Left ventricle myocardium superior (tissue), 1 donor: ENCODE results near the gene CPPED1. TPM values are rescaled to one million over a fixed set of nuclear protein-coding genes. Genes with fewer than 3 reads are reported as not detected.
A peak's percentile ranks its signal among the peaks of the same experiment; 100 is the strongest.

Experiments
- ATAC-seq: fragments of 200-7000 bp; cut with Tn5 transposase; one replicate; pipeline ENCODE4 v1.9.1; 2020; ENCODE audit warnings: mild to moderate bottlenecking, moderate library complexity
- DNase-seq: peaks from one replicate; pipeline ENCODE4 v3.0.0-alpha.2; 2020
- intact Hi-C: fragments of 100-400 bp; cut with micrococcal nuclease; formaldehyde crosslinking; loops from one replicate; pipeline ENCODE4 v1.11.0; 2022
- total RNA-seq: library from RNA; stranded (reverse); fragmentation: NEBNext Ultra II Directional; extraction: Animal tissue kit (Norgen Biotek cat#: 25700); gene quantifications from one replicate; pipeline ENCODE4 v1.2.1, GENCODE V29; 2021
- donor health status: DM: no; HTN: yes; CAD: no; lungs with severe emphysema.

The CPPED1 gene
- total RNA-seq, 1 donor from 2014 or later = 15.1 TPM

GRCh38 chr16:12750554-12750918 is 53.2 kb downstream of the CPPED1 start:
- ATAC-seq (no peak), DNase-seq (no peak)
- intact Hi-C loops = no loop called here

DNA sequence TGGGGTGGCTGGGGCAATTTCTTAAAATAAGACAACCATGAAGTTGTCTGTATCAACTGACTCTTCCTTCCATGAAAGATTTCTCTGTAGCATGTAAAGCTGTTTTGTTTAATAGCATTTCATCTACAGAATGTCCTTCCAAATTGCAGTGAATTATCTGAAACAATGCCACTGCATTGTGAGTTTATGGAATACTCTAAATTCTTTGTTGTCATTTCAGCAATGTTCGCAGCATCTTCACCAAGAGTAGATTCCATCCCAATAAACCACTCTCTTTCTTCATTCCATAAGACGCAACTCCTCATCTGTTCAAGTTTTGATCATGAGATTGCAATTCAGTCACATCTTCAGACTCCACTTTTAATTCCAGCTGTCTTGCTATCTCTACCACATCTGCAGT is 54.6 kb downstream of the CPPED1 start:
- intact Hi-C loops = no loop called here
- ATAC-seq (no peak), DNase-seq (no peak)

DNA sequence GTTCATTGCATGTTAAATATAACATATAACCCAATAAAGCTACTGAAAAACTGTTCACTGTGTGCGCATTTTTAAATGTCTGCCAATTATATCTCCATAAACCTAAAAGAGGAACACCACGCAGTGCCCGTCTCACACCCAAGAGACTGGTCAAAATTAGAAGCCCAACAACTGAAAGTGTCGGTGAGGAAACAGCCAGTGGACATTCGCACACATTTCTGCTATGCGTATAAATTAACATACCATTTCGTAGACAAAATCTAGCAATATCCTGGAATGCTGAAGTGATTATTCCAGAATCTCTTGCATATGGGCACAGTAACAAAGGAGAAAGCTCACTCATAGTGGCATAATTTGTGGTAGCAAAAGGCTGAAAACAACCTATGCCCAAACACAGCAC is 55.9 kb downstream of the CPPED1 start:
- intact Hi-C loops = no loop called here
- ATAC-seq = no peak
- DNase-seq = no peak

DNA sequence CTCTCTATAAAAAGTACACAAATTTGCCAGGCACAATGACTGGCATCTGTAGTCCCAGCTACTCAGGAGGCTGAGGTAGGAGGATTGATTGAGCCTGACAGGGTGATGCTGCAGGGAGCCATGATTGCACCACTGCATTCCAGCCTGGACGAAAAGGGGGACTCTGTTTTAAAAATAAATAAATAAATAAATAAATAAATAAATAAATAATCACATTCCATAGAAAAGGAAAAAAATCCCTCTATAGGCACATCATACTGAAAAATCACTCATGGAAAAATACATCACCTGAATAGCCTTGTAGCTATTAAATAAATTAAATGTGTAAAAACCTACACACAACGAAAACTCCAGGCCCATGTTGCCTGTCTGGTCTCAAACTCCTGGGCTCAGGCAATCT is 56.4 kb downstream of the CPPED1 start:
- intact Hi-C loops = no loop called here
- no peak for ATAC-seq
- no peak for DNase-seq

GRCh38 chr16:12744860-12745259 is 58.8 kb downstream of the CPPED1 start:
- intact Hi-C loops = no loop called here
- ATAC-seq (no peak), DNase-seq (no peak)

GRCh38 chr16:12742741-12743140 is 60.9 kb downstream of the CPPED1 start:
- no peak for ATAC-seq
- DNase-seq = no peak
- intact Hi-C loops = no loop called here

DNA sequence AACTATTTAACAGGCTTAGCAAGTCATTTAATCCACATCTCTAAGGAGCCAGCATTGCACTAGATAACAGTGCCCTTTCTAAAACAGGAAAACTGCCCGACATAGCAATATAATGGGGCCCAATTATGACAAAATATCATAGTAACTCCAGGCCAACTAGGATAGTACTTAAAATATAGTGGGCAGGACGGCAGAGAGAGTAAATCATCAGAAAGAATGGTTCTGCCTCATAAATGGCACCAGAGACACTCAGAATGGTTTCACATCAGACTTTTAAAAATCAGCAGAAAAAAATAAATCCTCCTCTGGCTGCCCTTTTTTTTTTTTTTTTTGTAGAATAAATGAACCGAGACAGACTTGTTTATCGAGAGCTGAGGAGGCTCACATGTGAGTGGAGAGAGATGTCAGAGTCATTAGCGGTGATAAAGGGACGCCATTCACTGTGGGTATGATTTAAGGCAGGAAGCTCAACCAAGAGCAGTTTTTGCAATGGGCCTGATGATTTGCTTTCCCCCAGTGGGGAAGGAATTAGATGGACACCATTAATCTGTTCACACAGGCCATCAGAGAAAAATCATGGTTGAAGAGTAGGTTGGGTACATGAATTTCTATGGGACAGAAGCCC is 62.6 kb downstream of the CPPED1 start:
- no peak for ATAC-seq
- intact Hi-C loops = no loop called here
- DNase-seq = no peak

DNA sequence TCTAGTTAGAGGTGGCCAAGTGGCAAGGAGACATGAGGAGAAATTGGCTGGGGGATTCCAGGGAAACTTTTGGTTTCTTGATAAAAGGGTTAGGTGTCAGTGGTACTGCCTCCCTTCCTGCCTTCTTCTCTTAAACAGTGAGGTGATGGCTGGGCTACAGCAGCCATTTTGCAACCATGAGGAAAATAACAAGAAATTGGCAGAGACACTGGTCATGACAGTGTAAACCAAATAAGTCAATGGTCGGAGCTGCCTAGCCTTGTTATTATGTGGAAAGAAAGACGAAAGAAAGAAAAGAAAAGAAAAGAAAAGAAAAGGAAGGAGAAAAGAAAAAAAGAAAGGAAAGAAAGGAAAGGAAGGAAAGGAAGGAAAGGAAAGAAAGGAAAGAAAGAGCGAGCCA is 63.9 kb downstream of the CPPED1 start:
- intact Hi-C loops = no loop called here
- DNase-seq = no peak
- ATAC-seq = no peak

DNA sequence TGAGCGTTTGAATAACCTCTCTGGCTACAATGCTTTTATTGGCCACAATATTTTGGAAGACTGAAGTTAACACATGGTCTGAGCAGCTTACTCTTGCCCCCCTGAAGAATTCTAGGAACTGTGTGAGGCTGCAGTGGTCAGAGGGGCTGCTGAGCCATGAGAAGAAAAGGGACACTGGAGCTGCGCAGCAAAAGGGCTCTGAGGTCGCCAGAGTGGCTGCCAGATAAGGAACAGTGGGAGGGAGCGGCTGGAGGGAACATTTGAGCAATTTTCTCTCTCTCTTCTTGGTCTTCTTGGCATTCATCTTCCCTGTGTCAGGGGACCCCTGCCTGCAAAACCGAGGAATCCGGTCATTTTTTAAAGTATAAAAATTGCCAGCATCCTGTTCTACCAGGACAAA is 66.1 kb downstream of the CPPED1 start:
- intact Hi-C loops = no loop called here
- ATAC-seq (no peak), DNase-seq (no peak)

DNA sequence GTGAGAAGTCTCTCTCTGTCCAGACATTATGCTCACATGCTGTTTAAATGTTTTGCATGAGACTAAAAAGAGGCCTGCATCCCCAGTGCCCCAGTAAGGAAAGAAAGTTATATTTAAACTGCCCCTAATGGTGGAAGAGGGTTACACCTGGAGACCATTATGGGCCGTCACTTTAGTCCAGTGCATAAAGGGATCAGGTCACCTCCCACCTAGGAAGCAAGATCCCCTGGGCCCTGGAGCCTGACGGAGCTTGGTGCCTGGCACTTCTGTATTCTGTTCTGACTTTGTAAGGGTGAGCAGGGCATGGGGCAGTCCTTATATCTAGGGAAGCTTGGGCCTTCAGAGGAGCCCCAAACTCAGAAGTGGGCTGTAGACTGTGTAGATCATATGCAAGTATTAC is 67.9 kb downstream of the CPPED1 start:
- ATAC-seq (no peak), DNase-seq (no peak)
- intact Hi-C loops = no loop called here

- intact Hi-C loops = no loop called here
- DNase-seq (no peak), ATAC-seq (no peak)
Observed at GRCh38 chr16:12732600-12732999, 71.1 kb downstream of the CPPED1 start.

- DNase-seq (no peak), ATAC-seq (no peak)
- intact Hi-C loops = no loop called here
Observed at GRCh38 chr16:12729448-12729847, 74.2 kb downstream of the CPPED1 start.

DNA sequence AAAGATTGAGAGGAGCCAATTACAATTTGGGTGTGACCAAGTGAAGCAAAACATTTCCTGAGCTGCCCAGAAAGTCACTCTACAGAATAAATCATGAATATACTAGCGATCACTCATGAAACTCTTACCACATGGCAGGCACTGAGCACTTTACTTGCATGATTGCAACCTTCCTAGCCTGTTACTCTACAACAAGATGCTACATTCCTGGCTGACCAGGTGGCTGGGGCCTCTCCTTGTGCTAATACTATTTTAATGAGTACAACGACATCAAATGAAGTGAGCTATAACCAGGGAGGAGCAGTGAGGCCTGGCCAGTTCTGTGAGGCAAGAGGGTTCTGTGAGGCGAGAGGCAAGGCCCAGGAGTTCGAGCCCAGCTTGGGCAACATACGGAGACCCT is 75.2 kb downstream of the CPPED1 start:
- intact Hi-C loops = no loop called here
- DNase-seq = no peak
- no peak for ATAC-seq

- DNase-seq (no peak), ATAC-seq (peak; percentile 35)
- intact Hi-C loops = no loop called here
Observed at GRCh38 chr16:12724226-12724625, 79.5 kb downstream of the CPPED1 start.

DNA sequence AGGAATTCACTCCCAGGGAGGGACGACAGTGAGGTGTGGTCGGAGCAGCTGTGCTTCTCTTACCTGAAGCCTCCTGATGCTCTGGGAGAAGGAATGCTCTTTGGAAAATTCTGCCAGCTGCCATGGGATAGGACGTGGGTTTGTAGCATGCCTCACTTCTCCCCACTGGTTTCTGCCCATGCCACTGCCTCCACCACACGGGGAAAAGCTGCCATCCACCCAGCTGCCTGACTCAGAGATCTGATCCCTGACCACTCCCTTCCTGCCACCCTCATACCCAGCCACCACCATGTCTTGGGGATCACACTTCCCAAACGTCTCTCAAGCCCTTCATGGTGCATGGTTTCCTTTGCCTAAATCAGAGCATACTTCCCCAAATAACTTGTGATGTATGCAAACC is 80.0 kb downstream of the CPPED1 start:
- ATAC-seq (no peak), DNase-seq (no peak)
- intact Hi-C loops = no loop called here

GRCh38 chr16:12721841-12722421 is 81.8 kb downstream of the CPPED1 start:
- DNase-seq (no peak), ATAC-seq (no peak)
- intact Hi-C loops = no loop called here

DNA sequence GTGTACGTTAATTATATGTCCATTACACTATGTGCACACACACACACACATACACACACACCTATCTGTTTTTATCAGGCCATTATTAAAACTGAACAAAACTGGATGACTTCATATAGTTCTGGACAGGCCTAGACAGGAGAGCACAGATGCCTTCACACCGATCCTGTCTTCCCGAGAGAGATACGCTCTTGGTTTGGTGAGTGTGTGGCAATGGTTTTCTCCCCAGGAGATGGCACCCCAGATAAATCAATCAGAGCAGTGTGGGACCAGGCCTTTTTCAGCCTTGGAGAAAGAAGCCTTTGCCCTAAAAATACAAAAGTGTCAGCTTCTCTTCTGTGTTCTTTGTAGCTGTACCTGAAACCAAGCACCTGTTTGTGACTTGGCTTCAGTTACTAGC is 83.7 kb downstream of the CPPED1 start:
- ATAC-seq = no peak
- DNase-seq = no peak
- intact Hi-C loops = no loop called here

DNA sequence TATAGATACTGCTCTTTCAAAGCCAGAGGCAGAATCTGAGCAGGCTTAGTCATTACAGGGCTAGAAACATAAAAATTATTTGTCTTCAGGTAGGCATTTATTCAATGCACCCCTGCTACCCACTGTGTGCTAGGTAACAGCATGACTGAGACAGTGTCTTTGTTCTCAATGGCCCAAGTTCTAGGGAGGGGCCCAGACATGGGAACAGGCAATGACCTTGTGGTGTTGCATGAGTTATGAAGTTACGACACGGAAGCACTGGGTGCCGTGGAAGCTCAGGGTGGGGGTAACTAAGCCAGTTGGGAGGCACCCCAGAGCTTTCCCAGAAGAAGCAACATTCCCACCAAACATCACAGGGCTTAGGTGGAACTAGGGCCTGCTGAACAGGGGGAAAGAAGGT is 87.0 kb downstream of the CPPED1 start:
- DNase-seq (no peak), ATAC-seq (no peak)
- intact Hi-C loops = no loop called here

DNA sequence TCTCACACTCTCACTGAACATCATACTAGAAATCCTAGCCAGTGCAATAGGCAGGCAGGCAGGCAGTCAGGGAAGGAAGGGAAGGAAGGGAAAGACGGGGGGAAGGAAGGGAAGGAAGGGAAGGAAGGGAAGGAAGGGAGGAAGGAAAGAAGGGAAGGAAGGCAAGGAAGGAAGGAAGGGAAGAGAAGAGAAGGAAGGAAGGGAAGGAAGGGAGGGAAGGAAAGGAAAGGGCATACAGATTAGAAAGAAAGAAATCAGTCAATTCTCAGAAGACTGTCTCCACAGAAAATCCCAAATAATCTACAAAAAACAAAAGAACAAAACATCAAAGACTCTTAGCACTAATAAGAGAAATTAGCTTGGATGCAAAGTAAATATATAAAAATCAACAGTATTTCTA is 93.9 kb downstream of the CPPED1 start:
- DNase-seq (no peak), ATAC-seq (no peak)
- intact Hi-C loops = no loop called here

- intact Hi-C loops = no loop called here
- ATAC-seq = no peak
- no peak for DNase-seq
Observed at GRCh38 chr16:12708266-12708665, 95.4 kb downstream of the CPPED1 start.

DNA sequence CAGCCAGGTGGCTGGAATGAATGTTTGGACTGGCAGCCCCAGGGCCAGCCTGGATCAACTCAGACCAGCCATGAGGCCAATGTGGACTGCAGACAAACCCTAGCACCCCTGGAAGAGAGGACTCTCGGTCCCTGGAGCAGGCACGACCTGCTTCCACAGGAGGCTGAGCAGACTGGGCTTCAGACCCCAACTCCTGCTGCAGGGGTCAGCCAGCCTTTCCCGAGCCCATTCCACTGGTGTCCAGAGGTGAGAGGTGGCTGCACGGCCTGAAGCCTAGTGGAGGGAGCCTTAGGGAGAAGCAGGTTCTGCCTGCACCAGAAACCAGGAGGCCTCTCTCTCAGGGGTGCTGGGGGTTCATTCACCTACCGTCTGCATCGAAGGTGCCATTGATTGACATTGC is 97.1 kb downstream of the CPPED1 start:
- DNase-seq = no peak
- intact Hi-C loops = no loop called here
- no peak for ATAC-seq
